Pancreas (tissue), 10 donors: ENCODE measurements around the gene ZCCHC9. TPM values are rescaled to one million over a fixed set of nuclear protein-coding genes. Genes with fewer than 3 reads are reported as not detected.

ENCODE experiments used
- ATAC-seq, 4 donors: fragments of 200-7000 bp; cut with Tn5 transposase; one replicate each; pipeline versions ENCODE4 v1.8.0 to v1.9.1; 2020; ENCODE audit warnings: mild to moderate bottlenecking in 4 of 4, moderate library complexity in 4 of 4
- DNase-seq, 6 donors: peaks; one replicate each; pipeline ENCODE4 v3.0.0-alpha.2; 2020
- FAIRE-seq: peaks from 2 replicates; lab custom pipeline; 2012; peaks lifted over from hg19 to GRCh38; lab: Jason Lieb, UNC
- H3K27ac ChIP-seq, 4 donors: fragments of 200-600 bp; sonication (generic); 1 replicate in 3 of 4; 2 replicates in 1 of 4; pipeline versions ENCODE4 v1.5.0 to v1.8.0; 2020
- H3K27me3 ChIP-seq, 4 donors: fragments of 200-600 bp; one replicate each; pipeline ENCODE4 v1.8.0; 2021
- H3K36me3 ChIP-seq, 3 donors: fragments of 200-600 bp; sonication (generic) in 1 of 3; one replicate each; pipeline versions ENCODE4 v1.5.0 to v1.8.0; 2020 to 2021
- H3K4me1 ChIP-seq, 3 donors: fragments of 200-600 bp; one replicate each; pipeline ENCODE4 v1.8.0; 2021
- H3K4me3 ChIP-seq, 4 donors: fragments of 200-600 bp; sonication (generic) in 2 of 4; one replicate each; pipeline versions ENCODE4 v1.5.0 to v1.8.0; 2020 to 2021
- H3K9me3 ChIP-seq, 4 donors: fragments of 200-600 bp; one replicate each; pipeline ENCODE4 v1.8.0; 2021
- CTCF ChIP-seq, 4 donors: fragments of 200-600 bp; sonication (generic) in 3 of 4; IDR thresholded peaks; one replicate each; pipeline versions ENCODE4 v1.5.0 to v1.8.0; 2021; ENCODE audit warnings: antibody characterized with exemption in 4 of 4
- WGBS, 2 donors: extraction: QIAGEN DNeasy Blood & Tissue Kit; methylation state at CpG; one replicate each; pipeline ENCODE4 v1.1.7; 2013; 5-methylcytosine and 5-hydroxymethylcytosine counted together
- intact Hi-C, 3 donors: fragments of 100-400 bp; cut with DNase I; formaldehyde crosslinking; loops; one replicate each; pipeline versions ENCODE4 v1.11.1 to v1.14.2; 2022
- polyA plus RNA-seq, 2 donors: library from polyadenylated mRNA; stranded (reverse); fragments of 200-250 nt; gene quantifications; one replicate each; pipeline ENCODE4 v1.2.3, GENCODE V29; 2013
- total RNA-seq, 6 donors: library from RNA; stranded (reverse); fragmentation: NEBNext Ultra II Directional in 4 of 6; extraction: Animal tissue kit (Norgen Biotek cat#: 25700) in 4 of 6; gene quantifications; one replicate each; pipeline versions ENCODE4 v1.2.1 to v1.2.4, GENCODE V29; 2021 to 2023
- donor health status: healthy with polysubstance abuse.
- donor health status: DM: no; HTN: no; CAD: no; lungs with moderate emphysema.
- donor health status: DM: no; HTN: no; CAD: no.
- donor health status: control.
- donor health status: control.
- donor health status: Bipolar disorder and iron deficiency.
- donor health status: DM: yes; HTN: yes; CAD: no.
- donor health status: DM: no; HTN: no; CAD: no.
- donor health status: DM: no; HTN: no; CAD: no.
- donor health status: DM: yes; HTN: yes; CAD: no.

The ZCCHC9 gene
- total and polyA plus RNA-seq, 8 donors = 6.1 to 14.7 (median 7.6) TPM

- FAIRE-seq (no peak), ATAC-seq (no peak), DNase-seq (no peak)
- Histone ChIP-seq H3K4me1 (no peaks in the 10 kb centered on the region), H3K27me3 (no peaks in the 10 kb centered on the region), H3K36me3 (no peaks in the 10 kb centered on the region), H3K4me3 (no peak overlapping the region), H3K27ac (no peak overlapping the region), H3K9me3 (no peaks in the 10 kb centered on the region)
- intact Hi-C loops = no loop called here
- 64 to 67% methylated on average over 4 of the region's 4 CpGs for WGBS, 2 donors
- TF ChIP-seq CTCF (IDR thresholded peaks at IDR 0.05) = no peak
Measured at GRCh38 chr5:81349161-81349560, 47.8 kb downstream of the ZCCHC9 start.

GRCh38 chr5:81350507-81350906 lies 49.1 kb downstream of the ZCCHC9 start:
- intact Hi-C loops = no loop called here
- Histone ChIP-seq H3K27me3 (no peaks in the 10 kb centered on the region), H3K4me3 (no peak overlapping the region), H3K9me3 (no peaks in the 10 kb centered on the region), H3K4me1 (no peaks in the 10 kb centered on the region), H3K36me3 (no peaks in the 10 kb centered on the region), H3K27ac (no peak overlapping the region)
- no peak for ATAC-seq
- no peak for TF ChIP-seq CTCF (IDR thresholded peaks at IDR 0.05)
- no peak for FAIRE-seq
- DNase-seq = no peak

- H3K9me3 ChIP-seq = no peaks in the 10 kb centered on the region
- WGBS, 2 donors = 20 to 25% methylated on average over 5 of the region's 5 CpGs
- intact Hi-C loops = no loop called here
- DNase-seq (no peak), FAIRE-seq (no peak), ATAC-seq (no peak)
- H3K27ac ChIP-seq = no peak overlapping the region
- H3K36me3 ChIP-seq = no peaks in the 10 kb centered on the region
- TF ChIP-seq CTCF (IDR thresholded peaks at IDR 0.05) = no peak
- H3K4me1 ChIP-seq = no peaks in the 10 kb centered on the region
- no peak overlapping the region for H3K4me3 ChIP-seq
- H3K27me3 ChIP-seq = no peaks in the 10 kb centered on the region
Measured at GRCh38 chr5:81353189-81353588, 51.8 kb downstream of the ZCCHC9 start.

- FAIRE-seq = no peak
- Histone ChIP-seq H3K4me3 (no peak overlapping the region), H3K9me3 (no peaks in the 10 kb centered on the region), H3K27me3 (no peaks in the 10 kb centered on the region), H3K4me1 (no peaks in the 10 kb centered on the region), H3K27ac (no peak overlapping the region), H3K36me3 (no peaks in the 10 kb centered on the region)
- no peak for DNase-seq
- ATAC-seq = no peak
- no peak for TF ChIP-seq CTCF (IDR thresholded peaks at IDR 0.05)
- intact Hi-C loops = no loop called here
- WGBS, 2 donors = 47 to 51% methylated on average over 2 of the region's 2 CpGs
Measured at GRCh38 chr5:81354093-81354492, 52.7 kb downstream of the ZCCHC9 start.

- intact Hi-C loops = no loop called here
- no peaks in the 10 kb centered on the region for H3K4me1 ChIP-seq
- no peaks in the 10 kb centered on the region for H3K27me3 ChIP-seq
- H3K4me3 ChIP-seq = no peak overlapping the region
- H3K9me3 ChIP-seq = no peaks in the 10 kb centered on the region
- DNase-seq (no peak), ATAC-seq (no peak), FAIRE-seq (no peak)
- 68 to 72% methylated on average over 11 of the region's 11 CpGs for WGBS, 2 donors
- no peak for TF ChIP-seq CTCF (IDR thresholded peaks at IDR 0.05)
- H3K27ac ChIP-seq = no peak overlapping the region
- no peaks in the 10 kb centered on the region for H3K36me3 ChIP-seq
Measured at GRCh38 chr5:81355291-81356251, 54.2 kb downstream of the ZCCHC9 start.
